Effector memory CD4-positive, alpha-beta T cell (primary cell): ENCODE data around the gene WWC2.

Experiments used
- DNase-seq, 3 donors: peaks; one replicate each; pipeline ENCODE4 v3.0.0-alpha.2; 2020
- H3K27ac ChIP-seq: 2 replicates; pipeline ENCODE4 v1.7.0; 2013; ENCODE audit warnings: mild to moderate bottlenecking, low read length, moderate library complexity; ENCODE audit not compliant: insufficient read depth, poor library complexity, severe bottlenecking
- H3K27me3 ChIP-seq: replicated peaks from 2 replicates; pipeline ENCODE4 v1.7.0; 2013; ENCODE audit warnings: mild to moderate bottlenecking, low read length; ENCODE audit not compliant: insufficient read depth, control insufficient read depth, poor library complexity, severe bottlenecking
- H3K36me3 ChIP-seq: 2 replicates; pipeline ENCODE4 v1.7.0; 2013; ENCODE audit warnings: mild to moderate bottlenecking, low read length, moderate library complexity; ENCODE audit not compliant: control insufficient read depth, insufficient read depth
- H3K4me1 ChIP-seq: 2 replicates; pipeline ENCODE4 v1.7.0; 2013; ENCODE audit warnings: low read length, mild to moderate bottlenecking; ENCODE audit not compliant: control insufficient read depth, insufficient read depth, poor library complexity, severe bottlenecking
- H3K4me3 ChIP-seq: 2 replicates; pipeline ENCODE4 v1.7.0; 2013; ENCODE audit warnings: low read length, low read depth, mild to moderate bottlenecking; ENCODE audit not compliant: insufficient read depth, poor library complexity, severe bottlenecking
- H3K9me3 ChIP-seq: 2 replicates; pipeline ENCODE4 v1.7.0; 2013; ENCODE audit warnings: mild to moderate bottlenecking, low read length, moderate library complexity; ENCODE audit not compliant: control insufficient read depth

Gene WWC2

GRCh38 chr4:183080372-183081115, 18.5 kb upstream of the WWC2 start:
- H3K36me3 ChIP-seq: no peaks in the 10 kb centered on the region
- H3K9me3 ChIP-seq: no peaks in the 10 kb centered on the region
- H3K4me1 ChIP-seq: no peaks in the 10 kb centered on the region
- no peak for DNase-seq
- no peak overlapping the region for H3K27ac ChIP-seq
- H3K27me3 ChIP-seq: no peaks in the 10 kb centered on the region
- no peak overlapping the region for H3K4me3 ChIP-seq

DNA sequence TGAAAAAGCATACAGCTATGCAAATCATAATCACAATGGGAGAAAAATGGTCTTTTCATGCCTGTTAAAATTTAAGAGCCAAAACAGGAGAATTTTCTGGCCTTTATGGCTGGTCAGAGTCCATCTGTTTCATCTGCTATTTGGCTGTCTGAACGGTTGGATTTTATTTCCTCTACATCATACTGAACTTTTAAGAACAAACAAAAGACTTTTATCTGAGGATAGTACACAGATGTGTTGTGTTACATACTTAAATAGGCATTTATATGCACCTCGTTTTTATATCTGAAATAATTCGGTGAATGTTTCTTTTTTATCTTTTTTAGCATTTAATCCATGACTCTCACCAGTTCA, 18.0 kb upstream of the WWC2 start:
- Histone ChIP-seq H3K9me3 (no peaks in the 10 kb centered on the region), H3K27ac (no peak overlapping the region), H3K27me3 (no peaks in the 10 kb centered on the region), H3K4me1 (no peaks in the 10 kb centered on the region), H3K4me3 (no peak overlapping the region), H3K36me3 (no peaks in the 10 kb centered on the region)
- DNase-seq: no peak

GRCh38 chr4:183082053-183082452, 17.0 kb upstream of the WWC2 start:
- H3K4me3 ChIP-seq: no peak overlapping the region
- H3K27ac ChIP-seq: no peak overlapping the region
- no peak for DNase-seq
- no peaks in the 10 kb centered on the region for H3K9me3 ChIP-seq
- no peaks in the 10 kb centered on the region for H3K36me3 ChIP-seq
- H3K4me1 ChIP-seq: no peaks in the 10 kb centered on the region
- H3K27me3 ChIP-seq: no peaks in the 10 kb centered on the region

DNA sequence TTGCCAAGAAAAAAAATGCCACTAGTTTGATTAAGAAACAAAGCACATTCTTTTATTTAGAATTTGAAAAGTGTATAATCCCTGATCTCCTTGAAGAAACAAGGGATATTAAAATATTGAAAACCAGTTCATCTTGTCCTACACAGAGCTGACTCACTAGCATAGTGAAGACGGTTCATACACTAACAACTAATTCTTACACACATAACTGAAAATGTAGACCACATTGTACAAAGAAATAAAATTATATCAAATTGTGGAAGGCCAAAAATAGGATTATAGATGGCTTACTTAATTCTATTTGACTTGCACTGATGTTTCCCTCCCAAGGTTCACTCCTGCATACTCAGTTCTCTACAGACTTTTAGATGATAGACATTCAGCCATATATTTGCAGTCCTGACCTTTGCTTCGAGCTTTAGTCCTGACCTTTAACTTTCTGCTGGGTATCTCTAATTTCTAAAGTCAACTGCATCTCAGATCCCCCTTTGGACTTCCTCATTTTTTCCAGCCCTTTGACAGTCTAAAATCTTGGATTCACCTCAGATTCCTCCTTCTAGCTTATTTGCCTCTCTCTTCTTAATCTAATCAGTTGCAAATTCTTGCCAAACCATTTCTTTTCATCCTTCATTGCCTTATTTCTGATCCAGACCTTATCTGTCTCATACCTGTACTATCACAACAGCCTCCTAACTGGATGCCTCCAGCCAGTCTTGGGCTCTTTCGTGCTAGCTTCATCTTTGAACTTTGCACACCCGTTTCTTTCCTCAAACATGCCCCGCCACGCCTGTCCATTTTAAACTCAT, 4.5 kb upstream of the WWC2 start:
- peaks cover 6% of the 10 kb centered on the region for H3K4me1 ChIP-seq
- H3K27me3 ChIP-seq: no peaks in the 10 kb centered on the region
- H3K36me3 ChIP-seq: no peaks in the 10 kb centered on the region
- no peaks in the 10 kb centered on the region for H3K9me3 ChIP-seq
- H3K4me3 ChIP-seq: no peak overlapping the region
- no peak for DNase-seq
- H3K27ac ChIP-seq: no peak overlapping the region

- no peak overlapping the region for H3K27ac ChIP-seq
- no peak overlapping the region for H3K4me3 ChIP-seq
- H3K27me3 ChIP-seq: no peaks in the 10 kb centered on the region
- no peak for DNase-seq
- H3K4me1 ChIP-seq: peaks cover 11% of the 10 kb centered on the region
- no peaks in the 10 kb centered on the region for H3K36me3 ChIP-seq
- H3K9me3 ChIP-seq: no peaks in the 10 kb centered on the region
Observed at GRCh38 chr4:183095199-183095512, 3.9 kb upstream of the WWC2 start.

GRCh38 chr4:183096276-183096965, 2.6 kb upstream of the WWC2 start:
- Histone ChIP-seq H3K4me3 (no peak overlapping the region), H3K27me3 (no peaks in the 10 kb centered on the region), H3K9me3 (no peaks in the 10 kb centered on the region), H3K27ac (no peak overlapping the region), H3K4me1 (peaks cover 12% of the 10 kb centered on the region), H3K36me3 (no peaks in the 10 kb centered on the region)
- no peak for DNase-seq

DNA sequence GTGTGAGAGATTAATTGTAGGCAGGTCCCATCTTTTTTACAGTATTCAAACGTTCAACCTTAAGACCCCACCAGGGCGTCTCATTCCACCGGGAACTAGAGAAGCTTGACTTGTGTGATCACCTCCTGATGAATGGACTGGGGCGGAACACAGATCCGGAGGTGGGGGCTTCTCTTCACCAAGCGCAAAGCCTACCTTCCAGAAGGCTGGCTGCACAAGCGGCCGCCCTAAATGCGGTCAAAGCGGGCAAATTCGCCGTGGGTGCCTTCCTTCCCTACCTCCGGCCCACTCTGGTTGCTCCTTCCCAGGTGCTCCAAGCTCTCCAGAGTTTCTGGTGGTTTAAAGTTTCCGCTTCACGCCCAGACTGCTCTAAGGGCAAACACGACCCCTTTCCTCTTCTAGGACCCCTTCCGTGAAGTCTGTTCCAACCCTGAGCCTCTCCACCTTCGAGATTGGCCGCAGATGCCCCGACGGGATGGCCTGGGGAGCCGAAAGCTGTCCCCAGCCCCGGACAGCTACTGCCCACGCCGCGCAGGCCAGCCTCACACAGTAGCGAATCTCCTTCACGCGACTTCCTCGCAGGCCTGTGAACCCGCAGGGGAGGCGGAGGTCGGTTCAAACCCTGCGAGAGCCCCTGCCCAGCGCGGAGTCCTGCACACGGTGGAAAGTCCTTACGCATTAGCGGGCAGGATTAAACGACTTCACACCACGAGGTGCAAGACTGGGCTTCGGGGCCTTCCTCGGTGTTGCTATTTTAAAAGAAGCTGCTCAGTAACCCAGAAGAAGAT, 1.6 kb upstream of the WWC2 start:
- H3K27me3 ChIP-seq: no peaks in the 10 kb centered on the region
- no peaks in the 10 kb centered on the region for H3K36me3 ChIP-seq
- no peak overlapping the region for H3K27ac ChIP-seq
- peaks cover 12% of the 10 kb centered on the region for H3K4me1 ChIP-seq
- H3K4me3 ChIP-seq: peak overlapping the region; percentile 76
- no peaks in the 10 kb centered on the region for H3K9me3 ChIP-seq
- no peak for DNase-seq

- Histone ChIP-seq H3K4me3 (peak overlapping the region; percentile 76), H3K27me3 (no peaks in the 10 kb centered on the region), H3K36me3 (no peaks in the 10 kb centered on the region), H3K4me1 (peaks cover 12% of the 10 kb centered on the region), H3K27ac (no peak overlapping the region), H3K9me3 (no peaks in the 10 kb centered on the region)
- DNase-seq: peak in 1 of 3 donors; percentile 13
Observed at GRCh38 chr4:183098019-183098722, 886 bp upstream of the WWC2 start.

DNA sequence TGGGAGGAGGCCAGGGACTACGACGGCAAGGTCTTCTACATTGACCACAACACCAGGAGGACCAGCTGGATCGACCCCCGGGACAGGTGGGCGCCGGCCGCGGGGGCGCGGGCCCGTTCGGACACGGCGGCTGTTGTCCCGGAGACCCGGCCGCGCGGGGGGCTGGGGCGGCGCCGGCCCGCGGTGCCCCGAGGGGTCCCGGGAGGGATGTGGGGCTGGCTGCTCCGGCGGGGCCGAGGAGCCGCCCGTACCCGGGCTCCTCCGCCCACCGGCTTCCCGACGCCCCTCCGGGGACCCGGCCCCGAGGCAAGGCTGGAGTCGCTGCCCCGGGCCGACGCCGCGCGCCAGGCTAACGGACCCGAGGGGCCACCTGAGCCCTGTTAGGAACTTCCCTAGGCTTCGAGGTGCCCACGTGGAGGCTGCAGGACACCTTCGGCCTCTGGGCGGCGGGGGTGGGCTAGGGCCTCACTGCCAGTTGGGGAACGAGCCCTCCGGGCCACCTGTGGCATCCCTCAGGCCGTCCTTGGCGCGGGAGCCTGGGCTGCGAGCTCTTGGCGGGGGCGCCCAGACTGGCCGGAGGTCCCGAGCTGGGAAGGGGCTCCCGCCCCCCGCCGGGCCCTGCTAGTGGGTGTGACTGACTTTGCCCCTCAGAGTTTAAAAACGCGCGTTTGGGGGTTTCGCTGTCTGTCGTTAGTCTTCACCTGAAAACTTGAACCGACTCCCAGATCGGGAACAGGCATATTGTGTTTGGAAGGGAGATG, 660 bp downstream of the WWC2 start:
- Histone ChIP-seq H3K27ac (no peak overlapping the region), H3K36me3 (no peaks in the 10 kb centered on the region), H3K4me3 (peak overlapping the region; percentile 76), H3K4me1 (peaks cover 12% of the 10 kb centered on the region), H3K9me3 (no peaks in the 10 kb centered on the region), H3K27me3 (no peaks in the 10 kb centered on the region)
- DNase-seq: peak in 1 of 3 donors; percentile 0
